ENCODE results near the gene LAMA1.
A peak's percentile ranks its signal among the peaks of the same experiment; 100 is the strongest.

The LAMA1 gene

GRCh38 chr18:7025194-7025593 lies 92.4 kb downstream of the LAMA1 start:
- Histone ChIP-seq H3K14ac (ENCODE audit: low read length) (no peak overlapping the region), H4K12ac (ENCODE audit: low read depth, low read length) (no peak overlapping the region), H2AK5ac (ENCODE audit: low read length) (no peak overlapping the region), H4K8ac (ENCODE audit: low read depth, low read length) (no peak overlapping the region), H3K36me3 (ENCODE audit: control insufficient read depth in 1 of 2, insufficient read depth in 2 of 2, low read length in 2 of 2) (peaks cover 40 to 41% of the 10 kb centered on the region in 2 experiments), H3K9ac (ENCODE audit: low read length) (no peak overlapping the region), H3K4me2 (ENCODE audit: low read length) (no peak overlapping the region), H3K9me3 (ENCODE audit: insufficient read depth, low read depth, low read length) (no peaks in the 10 kb centered on the region), H3K23ac (ENCODE audit: low read length) (no peak overlapping the region), H4K91ac (ENCODE audit: low read depth, low read length) (no peak overlapping the region), H2BK12ac (ENCODE audit: low read length) (no peak overlapping the region), H2AFZ (ENCODE audit: insufficient read depth, low read length, poor library complexity) (no peak overlapping the region), H3K18ac (ENCODE audit: low read length) (no peak overlapping the region), H3K4me3 (ENCODE audit: low read depth, low read length) (no peak overlapping the region), H3K4me1 (ENCODE audit: control insufficient read depth in 1 of 2, insufficient read depth in 2 of 2, low read length in 2 of 2) (no peaks in the 10 kb centered on the region), H3K79me1 (ENCODE audit: low read length) (no peaks in the 10 kb centered on the region), H3K4ac (ENCODE audit: low read depth, low read length) (no peak overlapping the region), H2BK5ac (ENCODE audit: low read depth, low read length, poor library complexity) (no peak overlapping the region), H3K27ac (ENCODE audit: low read depth, low read length) (no peak overlapping the region), H3K79me2 (ENCODE audit: control insufficient read depth, insufficient read depth, low read length, poor library complexity) (no peaks in the 10 kb centered on the region), H2BK120ac (ENCODE audit: insufficient read depth, low read length, poor library complexity) (no peak overlapping the region), H3K27me3 (ENCODE audit: insufficient read depth, low read length) (no peaks in the 10 kb centered on the region)
- no peak for DNase-seq
- no CpG with 5 or more reads among the region's 6 CpGs for WGBS (ENCODE audit: extremely low coverage, insufficient coverage, insufficient read length)

- H3K4me2 ChIP-seq (ENCODE audit: low read length), result no peak overlapping the region
These were observed 94.0 kb downstream of the LAMA1 start for GRCh38 chr18:7023581-7023980.

GRCh38 chr18:7023063-7023580 lies 94.5 kb downstream of the LAMA1 start:
- H3K4me3 ChIP-seq (ENCODE audit: low read depth, low read length), result no peak overlapping the region
- no peak overlapping the region for H2BK5ac ChIP-seq (ENCODE audit: low read depth, low read length, poor library complexity)
- no peak overlapping the region for H3K18ac ChIP-seq (ENCODE audit: low read length)
- no peak overlapping the region for H3K4ac ChIP-seq (ENCODE audit: low read depth, low read length)
- H3K79me2 ChIP-seq (ENCODE audit: control insufficient read depth, insufficient read depth, low read length, poor library complexity), result no peaks in the 10 kb centered on the region
- H3K36me3 ChIP-seq (ENCODE audit: control insufficient read depth in 1 of 2, insufficient read depth in 2 of 2, low read length in 2 of 2), result peaks cover 39 to 46% of the 10 kb centered on the region in 2 experiments
- no peaks in the 10 kb centered on the region for H3K27me3 ChIP-seq (ENCODE audit: insufficient read depth, low read length)
- H3K4me2 ChIP-seq (ENCODE audit: low read length), result no peak overlapping the region
- no peak overlapping the region for H4K12ac ChIP-seq (ENCODE audit: low read depth, low read length)
- no peak for DNase-seq
- H2BK120ac ChIP-seq (ENCODE audit: insufficient read depth, low read length, poor library complexity), result no peak overlapping the region
- H3K79me1 ChIP-seq (ENCODE audit: low read length), result no peaks in the 10 kb centered on the region
- H3K27ac ChIP-seq (ENCODE audit: low read depth, low read length), result no peak overlapping the region
- no peak overlapping the region for H4K91ac ChIP-seq (ENCODE audit: low read depth, low read length)
- H2AK5ac ChIP-seq (ENCODE audit: low read length), result no peak overlapping the region
- no peaks in the 10 kb centered on the region for H3K9me3 ChIP-seq (ENCODE audit: insufficient read depth, low read depth, low read length)
- WGBS (ENCODE audit: extremely low coverage, insufficient coverage, insufficient read length), result no CpG with 5 or more reads among the region's 19 CpGs
- H3K4me1 ChIP-seq (ENCODE audit: control insufficient read depth in 1 of 2, insufficient read depth in 2 of 2, low read length in 2 of 2), result no peaks in the 10 kb centered on the region
- no peak overlapping the region for H3K14ac ChIP-seq (ENCODE audit: low read length)
- H3K23ac ChIP-seq (ENCODE audit: low read length), result no peak overlapping the region
- no peak overlapping the region for H3K9ac ChIP-seq (ENCODE audit: low read length)
- no peak overlapping the region for H4K8ac ChIP-seq (ENCODE audit: low read depth, low read length)
- no peak overlapping the region for H2AFZ ChIP-seq (ENCODE audit: insufficient read depth, low read length, poor library complexity)
- no peak overlapping the region for H2BK12ac ChIP-seq (ENCODE audit: low read length)

More at GRCh38 chr18:7023581-7023980, 94.0 kb downstream of the LAMA1 start:
- WGBS (ENCODE audit: extremely low coverage, insufficient coverage, insufficient read length), result no CpG with 5 or more reads among the region's 7 CpGs
- H2BK120ac ChIP-seq (ENCODE audit: insufficient read depth, low read length, poor library complexity), result no peak overlapping the region
- H3K27me3 ChIP-seq (ENCODE audit: insufficient read depth, low read length), result no peaks in the 10 kb centered on the region
- H2AK5ac ChIP-seq (ENCODE audit: low read length), result no peak overlapping the region
- H3K4me1 ChIP-seq (ENCODE audit: control insufficient read depth in 1 of 2, insufficient read depth in 2 of 2, low read length in 2 of 2), result no peaks in the 10 kb centered on the region
- no peak overlapping the region for H4K91ac ChIP-seq (ENCODE audit: low read depth, low read length)
- no peak overlapping the region for H4K8ac ChIP-seq (ENCODE audit: low read depth, low read length)
- H3K4me3 ChIP-seq (ENCODE audit: low read depth, low read length), result no peak overlapping the region
- H3K27ac ChIP-seq (ENCODE audit: low read depth, low read length), result no peak overlapping the region
- H3K79me2 ChIP-seq (ENCODE audit: control insufficient read depth, insufficient read depth, low read length, poor library complexity), result no peaks in the 10 kb centered on the region
- no peak overlapping the region for H3K23ac ChIP-seq (ENCODE audit: low read length)
- H3K79me1 ChIP-seq (ENCODE audit: low read length), result no peaks in the 10 kb centered on the region
- H3K14ac ChIP-seq (ENCODE audit: low read length), result no peak overlapping the region
- no peak overlapping the region for H4K12ac ChIP-seq (ENCODE audit: low read depth, low read length)
- H2BK5ac ChIP-seq (ENCODE audit: low read depth, low read length, poor library complexity), result no peak overlapping the region
- H2AFZ ChIP-seq (ENCODE audit: insufficient read depth, low read length, poor library complexity), result no peak overlapping the region
- H3K4ac ChIP-seq (ENCODE audit: low read depth, low read length), result no peak overlapping the region
- peak; percentile 56 to 79 for DNase-seq
- no peak overlapping the region for H2BK12ac ChIP-seq (ENCODE audit: low read length)
- no peaks in the 10 kb centered on the region for H3K9me3 ChIP-seq (ENCODE audit: insufficient read depth, low read depth, low read length)
- no peak overlapping the region for H3K18ac ChIP-seq (ENCODE audit: low read length)
- no peak overlapping the region for H3K9ac ChIP-seq (ENCODE audit: low read length)
- H3K36me3 ChIP-seq (ENCODE audit: control insufficient read depth in 1 of 2, insufficient read depth in 2 of 2, low read length in 2 of 2), result peaks cover 40 to 45% of the 10 kb centered on the region in 2 experiments

- H4K91ac ChIP-seq (ENCODE audit: low read depth, low read length), result no peak overlapping the region
- no peak overlapping the region for H2BK5ac ChIP-seq (ENCODE audit: low read depth, low read length, poor library complexity)
- DNase-seq, result peak; percentile 94 to 97
- H3K4me3 ChIP-seq (ENCODE audit: low read depth, low read length), result no peak overlapping the region
- H4K12ac ChIP-seq (ENCODE audit: low read depth, low read length), result no peak overlapping the region
- no peak overlapping the region for H2BK120ac ChIP-seq (ENCODE audit: insufficient read depth, low read length, poor library complexity)
- H2BK12ac ChIP-seq (ENCODE audit: low read length), result no peak overlapping the region
- H3K27ac ChIP-seq (ENCODE audit: low read depth, low read length), result no peak overlapping the region
- H3K27me3 ChIP-seq (ENCODE audit: insufficient read depth, low read length), result no peaks in the 10 kb centered on the region
- no peaks in the 10 kb centered on the region for H3K9me3 ChIP-seq (ENCODE audit: insufficient read depth, low read depth, low read length)
- no peaks in the 10 kb centered on the region for H3K79me2 ChIP-seq (ENCODE audit: control insufficient read depth, insufficient read depth, low read length, poor library complexity)
- WGBS (ENCODE audit: extremely low coverage, insufficient coverage, insufficient read length), result no CpG with 5 or more reads among the region's 16 CpGs
- H3K18ac ChIP-seq (ENCODE audit: low read length), result no peak overlapping the region
- no peak overlapping the region for H4K8ac ChIP-seq (ENCODE audit: low read depth, low read length)
- H3K79me1 ChIP-seq (ENCODE audit: low read length), result no peaks in the 10 kb centered on the region
- no peak overlapping the region for H3K9ac ChIP-seq (ENCODE audit: low read length)
- H3K4me2 ChIP-seq (ENCODE audit: low read length), result no peak overlapping the region
- H2AFZ ChIP-seq (ENCODE audit: insufficient read depth, low read length, poor library complexity), result no peak overlapping the region
- H3K4ac ChIP-seq (ENCODE audit: low read depth, low read length), result no peak overlapping the region
- H3K14ac ChIP-seq (ENCODE audit: low read length), result no peak overlapping the region
- H2AK5ac ChIP-seq (ENCODE audit: low read length), result no peak overlapping the region
- H3K23ac ChIP-seq (ENCODE audit: low read length), result no peak overlapping the region
- H3K4me1 ChIP-seq (ENCODE audit: control insufficient read depth in 1 of 2, insufficient read depth in 2 of 2, low read length in 2 of 2), result no peaks in the 10 kb centered on the region
- H3K36me3 ChIP-seq (ENCODE audit: control insufficient read depth in 1 of 2, insufficient read depth in 2 of 2, low read length in 2 of 2), result peaks cover 39 to 46% of the 10 kb centered on the region in 2 experiments
These were observed 95.4 kb downstream of the LAMA1 start for GRCh38 chr18:7021994-7022840.

All from trophoblast cell (in vitro differentiated cells and primary cell).